HG02763 (cell line): Measurements from ENCODE around the gene TSR1.
"Not testable (repeated sequence)": the region's sequence is repeated elsewhere in the genome, so short reads cannot be mapped to it uniquely, and the experiment has no call there.

Source experiments
- ATAC-seq: cut with Tn5 transposase; IDR thresholded peaks from one replicate; pipeline ENCODE4 v1.9.1; 2021; ENCODE audit warnings: mild to moderate bottlenecking, moderate library complexity; ENCODE audit not compliant: unreplicated experiment

TSR1 gene

DNA sequence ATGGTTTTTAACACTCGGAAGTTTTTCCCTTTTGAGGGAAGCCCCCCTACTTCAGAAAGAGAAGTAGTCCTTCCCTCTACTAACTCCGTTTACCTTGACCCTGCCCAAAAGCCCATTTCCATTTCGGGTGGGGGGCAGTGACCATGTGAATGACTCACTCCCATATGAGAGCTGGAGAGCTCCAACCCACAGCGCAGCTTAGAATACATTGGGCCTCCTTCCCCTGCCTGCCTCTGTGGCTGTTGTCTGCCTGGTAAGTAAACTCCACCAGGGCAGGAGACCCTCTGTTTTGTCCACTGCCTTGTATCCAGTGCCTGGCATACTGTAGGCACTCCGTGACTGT is 2.0 kb upstream of the TSR1 start:
- no peak for ATAC-seq

GRCh38 chr17:2337544-2338314 is 1.5 kb upstream of the TSR1 start:
- no peak for ATAC-seq

- no peak for ATAC-seq
Measured at GRCh38 chr17:2336852-2337543, 741 bp upstream of the TSR1 start, which contains the start of gene SGSM2. SGSM2 (plus strand) TSS chr17:2337501; CDS start chr17:2337689, 188 bp downstream.

- no peak for ATAC-seq
Measured at GRCh38 chr17:2335726-2336214, 487 bp downstream of the TSR1 start.

DNA sequence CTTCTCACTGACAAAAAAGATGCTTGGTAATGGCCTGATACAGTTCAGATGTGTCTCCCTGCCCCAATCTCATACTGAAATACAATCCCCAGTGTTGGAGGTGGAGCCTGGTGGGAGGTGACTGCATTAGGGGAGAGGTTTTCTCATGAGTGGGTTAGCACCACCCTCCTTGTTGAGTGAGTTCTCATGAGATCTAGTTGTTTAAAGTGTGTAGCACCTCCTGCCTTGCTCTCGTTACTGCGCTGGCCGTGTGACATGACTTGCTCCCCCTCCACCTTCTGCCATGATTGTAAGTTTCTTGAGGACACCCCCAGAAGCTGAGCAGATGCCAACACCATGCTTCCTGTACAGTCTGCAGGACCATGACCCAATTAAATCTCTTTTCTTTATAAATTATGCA is 5.0 kb downstream of the TSR1 start:
- ATAC-seq: no peak

DNA sequence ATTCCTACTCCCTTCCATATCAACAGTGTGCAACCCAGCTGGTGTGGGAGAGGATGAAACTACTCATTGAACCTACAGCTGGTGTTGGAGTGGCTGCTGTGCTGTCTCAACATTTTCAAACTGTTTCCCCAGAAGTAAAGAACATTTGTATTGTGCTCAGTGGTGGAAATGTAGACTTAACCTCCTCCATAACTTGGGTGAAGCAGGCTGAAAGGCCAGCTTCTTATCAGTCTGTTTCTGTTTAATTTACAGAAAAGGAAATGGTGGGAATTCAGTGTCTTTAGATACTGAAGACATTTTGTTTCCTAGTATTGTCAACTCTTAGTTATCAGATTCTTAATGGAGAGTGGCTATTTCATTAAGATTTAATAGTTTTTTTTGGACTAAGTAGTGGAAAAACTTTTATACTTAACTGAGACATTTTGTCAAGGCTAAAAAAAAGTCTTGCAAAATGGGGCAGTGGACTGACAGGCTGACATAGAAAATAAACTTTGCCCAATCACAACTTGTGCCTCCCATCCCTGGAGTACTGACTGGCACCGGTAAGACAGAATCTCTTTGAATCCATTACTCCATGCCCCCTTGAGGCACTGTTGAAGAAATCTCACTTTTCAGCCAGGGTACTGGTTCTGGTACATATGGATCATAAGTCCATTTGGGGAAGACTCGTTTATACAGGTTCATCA is 12.5 kb downstream of the TSR1 start:
- no peak for ATAC-seq

DNA sequence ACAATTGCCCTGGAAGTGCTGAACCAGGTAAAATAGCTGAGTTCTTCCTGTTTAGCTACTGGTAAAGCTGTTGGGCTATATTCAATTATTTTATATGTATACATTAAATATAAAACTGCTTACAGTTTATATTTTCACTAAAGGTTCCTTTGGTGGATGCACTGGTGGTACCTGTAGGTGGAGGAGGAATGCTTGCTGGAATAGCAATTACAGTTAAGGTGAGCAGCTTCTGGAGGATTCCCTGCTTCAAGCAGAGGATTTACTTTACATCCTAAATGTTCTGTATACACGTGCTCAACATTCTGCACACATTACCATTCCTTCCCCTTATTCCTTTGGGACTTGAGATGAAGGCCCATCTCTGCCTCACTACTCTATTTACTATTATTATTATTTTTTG is 14.9 kb downstream of the TSR1 start:
- no peak for ATAC-seq

GRCh38 chr17:2319051-2319450 is 17.2 kb downstream of the TSR1 start:
- ATAC-seq: no peak

DNA sequence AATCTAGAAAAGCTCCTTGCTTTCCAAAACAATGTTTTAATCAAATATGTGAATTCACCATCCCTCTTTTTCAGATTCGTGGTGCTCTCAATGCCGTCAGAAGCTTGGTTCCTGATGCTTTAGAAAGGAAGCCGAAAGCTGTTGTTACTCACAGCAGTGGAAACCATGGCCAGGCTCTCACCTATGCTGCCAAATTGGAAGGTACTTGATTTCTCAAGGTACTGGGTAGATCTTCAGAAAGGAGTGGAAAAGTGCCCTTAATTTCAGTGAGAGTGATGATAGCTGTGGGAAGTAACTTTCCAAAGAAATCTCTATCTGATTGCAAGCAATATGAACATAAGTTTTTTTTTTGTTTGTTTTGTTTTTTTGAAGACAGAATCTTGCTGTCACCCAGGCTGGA is 18.5 kb downstream of the TSR1 start:
- ATAC-seq: no peak

- not testable (repeated sequence) for ATAC-seq
Measured at GRCh38 chr17:2316916-2317205, 19.4 kb downstream of the TSR1 start.

GRCh38 chr17:2312736-2313135 is 23.5 kb downstream of the TSR1 start:
- ATAC-seq: no peak

- no peak for ATAC-seq
Measured at GRCh38 chr17:2309338-2310154, 26.7 kb downstream of the TSR1 start.

DNA sequence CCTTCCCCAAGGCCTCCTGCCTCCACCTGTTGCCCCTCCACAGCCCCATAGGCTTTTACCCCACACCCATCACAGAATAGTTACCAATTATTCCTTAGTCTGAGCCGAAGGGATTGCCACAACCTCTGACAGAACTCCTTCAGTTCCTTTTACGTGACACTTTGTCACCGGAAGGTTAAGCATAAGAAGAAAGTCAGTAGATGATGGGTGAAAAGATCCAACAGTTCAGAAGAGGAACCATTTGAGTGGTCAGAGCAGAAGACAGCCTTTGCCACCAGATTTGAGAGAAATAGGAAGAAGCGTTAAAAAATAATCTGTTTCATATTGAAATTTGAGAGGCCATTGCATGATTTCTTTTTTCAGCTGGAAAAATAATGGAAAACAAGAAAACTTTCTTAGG is 31.3 kb downstream of the TSR1 start:
- no peak for ATAC-seq

- ATAC-seq: peak; percentile 87
Measured at GRCh38 chr17:2303204-2304188, 32.8 kb downstream of the TSR1 start, which contains the start of the genes SMG6 and SRR. SMG6 (minus strand) TSS chr17:2303785; CDS start chr17:2303720, 65 bp downstream. SRR (plus strand) TSS chr17:2303950; CDS start chr17:2315561, 11,611 bp downstream.

DNA sequence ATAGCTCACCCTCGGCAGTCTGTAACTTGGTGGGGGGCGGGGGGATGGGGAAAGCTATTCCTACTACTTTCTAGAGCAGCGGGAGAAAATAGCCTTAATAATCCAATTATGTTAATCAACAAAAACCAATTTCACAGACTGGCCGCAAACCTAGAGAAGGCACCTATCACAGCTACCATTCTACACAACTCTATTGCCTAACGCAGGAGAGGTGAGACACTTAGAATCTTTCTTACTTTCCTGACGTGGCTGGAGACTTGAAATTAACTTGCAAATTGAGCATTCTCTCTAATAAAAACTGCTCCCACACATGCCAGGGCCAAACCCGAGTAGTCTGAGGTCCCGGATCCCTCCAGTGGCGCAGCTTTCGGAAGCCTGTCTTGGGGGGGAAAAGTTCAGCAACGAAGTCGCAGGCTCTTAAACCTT is 33.5 kb downstream of the TSR1 start:
- ATAC-seq: peak; percentile 5

DNA sequence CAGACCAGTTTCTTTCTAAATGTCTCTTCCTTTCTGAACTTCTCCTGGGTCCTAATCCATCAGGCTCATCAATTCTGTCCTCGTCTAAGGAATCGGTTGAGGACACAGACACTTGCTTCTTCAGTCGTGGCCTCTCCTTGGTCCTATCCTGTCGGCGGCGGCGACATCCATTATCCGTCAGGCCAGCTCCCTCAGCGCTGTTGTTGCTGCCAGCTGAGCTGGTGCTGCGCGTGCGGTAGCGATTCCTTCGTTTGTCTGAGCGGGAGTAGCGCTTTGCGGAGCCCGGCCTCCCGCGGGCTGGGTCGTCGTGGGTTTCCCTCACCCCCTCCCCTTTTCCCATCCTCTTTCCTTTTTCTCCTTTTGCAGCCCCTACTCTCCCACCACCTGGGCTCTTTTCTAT is 36.5 kb downstream of the TSR1 start:
- no peak for ATAC-seq

GRCh38 chr17:2299136-2299535 is 37.1 kb downstream of the TSR1 start:
- ATAC-seq: no peak

GRCh38 chr17:2297023-2297422 is 39.2 kb downstream of the TSR1 start:
- no peak for ATAC-seq

DNA sequence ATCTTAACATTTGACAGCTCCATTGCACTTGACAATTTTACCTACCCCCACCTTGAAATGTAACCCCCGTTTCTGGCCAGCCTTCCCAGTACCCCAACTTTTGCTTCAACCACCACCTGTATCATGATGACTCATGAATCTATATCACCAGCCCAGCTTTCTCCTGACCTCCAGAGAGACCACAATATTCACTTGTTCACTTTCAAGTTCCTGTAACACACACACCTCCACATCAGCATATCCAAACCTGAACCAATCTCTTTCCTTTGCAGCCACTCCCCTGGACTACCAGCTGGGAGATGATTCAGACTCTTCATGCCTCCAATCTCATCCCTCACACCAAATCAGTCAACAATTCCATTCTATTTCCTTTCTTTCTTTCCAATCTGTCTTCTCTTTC is 40.7 kb downstream of the TSR1 start:
- ATAC-seq: no peak

- ATAC-seq: no peak
Measured at GRCh38 chr17:2292100-2292499, 44.2 kb downstream of the TSR1 start.
